HepG2 (cell line): ENCODE data around the gene DNMT3B. TPM values are rescaled to one million over a fixed set of nuclear protein-coding genes. Genes with fewer than 3 reads are reported as not detected.

ENCODE experiments used
- BHLHE40 ChIP-seq: IDR thresholded peaks from 2 replicates; pipeline ENCODE4 v1.6.1; 2011; ENCODE audit warnings: low read length, improper control_type of control experiment
- CHCHD3 ChIP-seq: sonication (generic); formaldehyde crosslinking; IDR thresholded peaks from 2 replicates; pipeline ENCODE4 v1.8.0; 2022; ENCODE audit warnings: mild to moderate bottlenecking, missing genetic modification reagents, moderate library complexity
- GATAD1 ChIP-seq: IDR thresholded peaks from 2 replicates; pipeline ENCODE4 v1.6.1; 2016; ENCODE audit warnings: missing genetic modification reagents, missing compliant biosample characterization
- KDM1A ChIP-seq: IDR thresholded peaks from 2 replicates; pipeline ENCODE4 v1.6.1; 2016; ENCODE audit warnings: missing compliant biosample characterization
- MATR3 ChIP-seq: sonication (generic); formaldehyde crosslinking; IDR thresholded peaks from 2 replicates; pipeline ENCODE4 v1.4.0; 2020; ENCODE audit warnings: missing genetic modification reagents
- RAD21 ChIP-seq: fragments of 450-650 bp; formaldehyde crosslinking; IDR thresholded peaks from 2 replicates; pipeline ENCODE4 v1.5.0; 2020; ENCODE audit warnings: mild to moderate bottlenecking
- SNAPC2 ChIP-seq: sonication (generic); formaldehyde crosslinking; IDR thresholded peaks from 2 replicates; pipeline ENCODE4 v1.8.1; 2022; ENCODE audit warnings: mild to moderate bottlenecking, missing genetic modification reagents
- TOPORS ChIP-seq: sonication (generic); formaldehyde crosslinking; IDR thresholded peaks from 2 replicates; pipeline ENCODE4 v1.8.0; 2023; ENCODE audit warnings: mild to moderate bottlenecking, missing genetic modification reagents
- U2AF2 ChIP-seq: fragments of 200-400 bp; formaldehyde crosslinking; IDR thresholded peaks from 2 replicates; pipeline ENCODE4 v1.6.1; 2017; ENCODE audit warnings: low read depth, mild to moderate bottlenecking, low read length
- ZBTB46 ChIP-seq: sonication (generic); formaldehyde crosslinking; IDR thresholded peaks from 2 replicates; pipeline ENCODE4 v1.4.0; 2020; ENCODE audit warnings: mild to moderate bottlenecking, missing genetic modification reagents, borderline replicate concordance
- ZBTB8A ChIP-seq: sonication (generic); formaldehyde crosslinking; IDR thresholded peaks from 2 replicates; pipeline ENCODE4 v1.4.0; 2020; ENCODE audit warnings: mild to moderate bottlenecking, low read depth, missing genetic modification reagents, borderline replicate concordance
- ZFP41 ChIP-seq: sonication (generic); formaldehyde crosslinking; IDR thresholded peaks from 2 replicates; pipeline ENCODE4 v1.4.0; 2020; ENCODE audit warnings: mild to moderate bottlenecking, missing genetic modification reagents, borderline replicate concordance
- ZNF546 ChIP-seq: sonication (generic); formaldehyde crosslinking; conservative IDR thresholded peaks from 2 replicates; pipeline ENCODE4 v1.8.1; 2023; ENCODE audit warnings: mild to moderate bottlenecking, missing genetic modification reagents
- ZNF598 ChIP-seq: sonication (generic); formaldehyde crosslinking; IDR thresholded peaks from 2 replicates; pipeline ENCODE4 v1.5.1; 2020; ENCODE audit warnings: mild to moderate bottlenecking, missing genetic modification reagents, borderline replicate concordance
- ZNF691 ChIP-seq: sonication (generic); formaldehyde crosslinking; IDR thresholded peaks from 2 replicates; pipeline ENCODE4 v1.4.0; 2020; ENCODE audit warnings: missing genetic modification reagents, low read depth, mild to moderate bottlenecking, borderline replicate concordance
- ZNF879 ChIP-seq: sonication (generic); formaldehyde crosslinking; IDR thresholded peaks from 2 replicates; pipeline ENCODE4 v1.8.1; 2023; ENCODE audit warnings: missing genetic modification reagents
- ZSCAN25 ChIP-seq: sonication (generic); formaldehyde crosslinking; IDR thresholded peaks from 2 replicates; pipeline ENCODE4 v1.8.0; 2022; ENCODE audit warnings: mild to moderate bottlenecking, missing genetic modification reagents
- polyA plus RNA-seq, 8 experiments: library from polyadenylated mRNA; depleted of rRNA in 3 of 8; stranded (reverse) in 7 of 8; unstranded in 1 of 8; fragments of >200 nt; fragmentation: Illumina TruSeq in 4 of 8; extraction: Trizol in 4 of 8; gene quantifications; 2 replicates each; pipeline versions ENCODE4 v1.2.1 to v1.2.3, GENCODE V29; 2011 to 2016; ENCODE audit warnings: low read depth in 4 of 8, missing spikeins in 1 of 8, mixed read lengths in 1 of 8; ENCODE audit not compliant: insufficient read depth in 1 of 8
- total RNA-seq, 5 experiments: library from RNA; depleted of rRNA; stranded (reverse); fragments of >200 nt; fragmentation: Illumina TruSeq; extraction: Trizol; gene quantifications; 2 replicates each; pipeline ENCODE4 v1.2.3, GENCODE V29; 2016; ENCODE audit warnings: low read depth in 1 of 5
- TF ChIP-seq, protein P1 (sequence below): sonication (generic); formaldehyde crosslinking; IDR thresholded peaks from 2 replicates; pipeline ENCODE4 v1.4.0; 2020; ENCODE audit warnings: mild to moderate bottlenecking, low read depth, missing genetic modification reagents
- TF ChIP-seq, protein P2 (sequence below): sonication (generic); formaldehyde crosslinking; conservative IDR thresholded peaks from 2 replicates; pipeline ENCODE4 v1.4.0; 2020; ENCODE audit warnings: missing genetic modification reagents
- TF ChIP-seq, protein P3 (sequence below): sonication (generic); formaldehyde crosslinking; IDR thresholded peaks from 2 replicates; pipeline ENCODE4 v1.8.0; 2022; ENCODE audit warnings: missing genetic modification reagents, mild to moderate bottlenecking, moderate library complexity, borderline replicate concordance

The DNMT3B gene
- total and polyA plus RNA-seq, 2 of the 13 experiments (the other 11 are each of a cell fraction or from before 2014, with no cell fraction given): 3.8 to 13.9 TPM

DNA sequence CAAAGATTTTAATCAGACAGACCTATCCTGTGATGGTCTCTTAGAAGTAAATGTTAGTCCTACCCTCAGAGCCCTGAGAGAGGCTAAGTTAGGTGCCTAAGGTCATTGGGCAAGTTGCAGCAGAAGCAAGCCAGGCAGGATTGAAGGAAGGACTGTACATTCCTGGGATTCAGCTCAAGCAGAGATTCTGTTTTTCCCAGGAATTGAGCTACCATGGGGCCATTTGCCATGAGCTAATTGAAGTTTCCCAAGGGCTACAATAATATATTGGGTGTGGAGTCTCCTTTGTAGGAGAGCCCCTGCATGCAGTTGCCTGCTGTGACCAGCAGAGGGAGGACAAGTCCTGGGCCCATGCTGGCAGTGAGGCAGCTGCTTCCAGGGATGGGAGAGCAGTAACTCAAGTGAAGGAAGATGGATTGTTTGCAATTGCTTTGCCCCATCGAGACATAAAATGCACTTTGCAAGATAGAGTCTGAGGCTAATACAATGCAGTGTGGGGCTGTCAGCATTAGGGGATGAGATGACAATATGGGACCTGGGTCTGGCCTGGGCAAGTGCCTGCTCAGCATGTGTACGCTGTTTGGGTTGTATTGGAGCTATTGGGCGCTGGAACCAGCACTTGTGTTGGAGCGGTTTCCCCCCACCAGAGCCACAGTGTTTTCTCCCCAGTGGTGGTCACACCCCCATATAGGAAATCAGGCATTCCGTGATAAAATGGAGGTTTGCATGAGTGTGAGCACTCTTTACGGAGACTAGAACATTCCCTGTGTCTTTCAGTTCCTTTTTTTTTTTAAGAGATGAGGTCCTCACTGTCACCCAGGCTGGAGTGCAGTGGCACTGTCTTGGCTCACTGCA is 27.9 kb downstream of the DNMT3B start (continued):
- 0 out of 2 replicates have a peak, but pooled peaks have one; percentile 28 for TF ChIP-seq BHLHE40
- no peak for TF ChIP-seq ZFP41 (CRISPR knock-in tag)
- TF ChIP-seq U2AF2: no peak
- no peak for TF ChIP-seq ZNF598 (CRISPR knock-in tag)
- TF ChIP-seq ZBTB46 (CRISPR knock-in tag): no peak
- TF ChIP-seq RAD21 (CRISPR knock-in tag): peak; percentile 94
- TF ChIP-seq, protein P1, sequence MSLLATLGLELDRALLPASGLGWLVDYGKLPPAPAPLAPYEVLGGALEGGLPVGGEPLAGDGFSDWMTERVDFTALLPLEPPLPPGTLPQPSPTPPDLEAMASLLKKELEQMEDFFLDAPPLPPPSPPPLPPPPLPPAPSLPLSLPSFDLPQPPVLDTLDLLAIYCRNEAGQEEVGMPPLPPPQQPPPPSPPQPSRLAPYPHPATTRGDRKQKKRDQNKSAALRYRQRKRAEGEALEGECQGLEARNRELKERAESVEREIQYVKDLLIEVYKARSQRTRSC: no peak
- no peak for TF ChIP-seq ZNF546 (CRISPR knock-in tag)
- TF ChIP-seq, protein P2, sequence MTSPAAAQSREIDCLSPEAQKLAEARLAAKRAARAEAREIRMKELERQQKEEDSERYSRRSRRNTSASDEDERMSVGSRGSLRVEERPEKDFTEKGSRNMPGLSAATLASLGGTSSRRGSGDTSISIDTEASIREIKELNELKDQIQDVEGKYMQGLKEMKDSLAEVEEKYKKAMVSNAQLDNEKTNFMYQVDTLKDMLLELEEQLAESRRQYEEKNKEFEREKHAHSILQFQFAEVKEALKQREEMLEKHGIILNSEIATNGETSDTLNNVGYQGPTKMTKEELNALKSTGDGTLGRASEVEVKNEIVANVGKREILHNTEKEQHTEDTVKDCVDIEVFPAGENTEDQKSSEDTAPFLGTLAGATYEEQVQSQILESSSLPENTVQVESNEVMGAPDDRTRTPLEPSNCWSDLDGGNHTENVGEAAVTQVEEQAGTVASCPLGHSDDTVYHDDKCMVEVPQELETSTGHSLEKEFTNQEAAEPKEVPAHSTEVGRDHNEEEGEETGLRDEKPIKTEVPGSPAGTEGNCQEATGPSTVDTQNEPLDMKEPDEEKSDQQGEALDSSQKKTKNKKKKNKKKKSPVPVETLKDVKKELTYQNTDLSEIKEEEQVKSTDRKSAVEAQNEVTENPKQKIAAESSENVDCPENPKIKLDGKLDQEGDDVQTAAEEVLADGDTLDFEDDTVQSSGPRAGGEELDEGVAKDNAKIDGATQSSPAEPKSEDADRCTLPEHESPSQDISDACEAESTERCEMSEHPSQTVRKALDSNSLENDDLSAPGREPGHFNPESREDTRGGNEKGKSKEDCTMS: no peak
- no peak for TF ChIP-seq ZSCAN25 (CRISPR knock-in tag)
- no peak for TF ChIP-seq CHCHD3 (CRISPR knock-in tag)
- no peak for TF ChIP-seq SNAPC2
- no peak for TF ChIP-seq KDM1A
- TF ChIP-seq ZNF691 (CRISPR knock-in tag): no peak; the same call in 1 of the 2 replicates
- TF ChIP-seq ZNF879 (CRISPR knock-in tag): no peak
- TF ChIP-seq TOPORS (CRISPR knock-in tag): no peak
- no peak for TF ChIP-seq GATAD1 (CRISPR knock-in tag)
- no peak for TF ChIP-seq ZBTB8A (CRISPR knock-in tag)
- TF ChIP-seq, protein P3, sequence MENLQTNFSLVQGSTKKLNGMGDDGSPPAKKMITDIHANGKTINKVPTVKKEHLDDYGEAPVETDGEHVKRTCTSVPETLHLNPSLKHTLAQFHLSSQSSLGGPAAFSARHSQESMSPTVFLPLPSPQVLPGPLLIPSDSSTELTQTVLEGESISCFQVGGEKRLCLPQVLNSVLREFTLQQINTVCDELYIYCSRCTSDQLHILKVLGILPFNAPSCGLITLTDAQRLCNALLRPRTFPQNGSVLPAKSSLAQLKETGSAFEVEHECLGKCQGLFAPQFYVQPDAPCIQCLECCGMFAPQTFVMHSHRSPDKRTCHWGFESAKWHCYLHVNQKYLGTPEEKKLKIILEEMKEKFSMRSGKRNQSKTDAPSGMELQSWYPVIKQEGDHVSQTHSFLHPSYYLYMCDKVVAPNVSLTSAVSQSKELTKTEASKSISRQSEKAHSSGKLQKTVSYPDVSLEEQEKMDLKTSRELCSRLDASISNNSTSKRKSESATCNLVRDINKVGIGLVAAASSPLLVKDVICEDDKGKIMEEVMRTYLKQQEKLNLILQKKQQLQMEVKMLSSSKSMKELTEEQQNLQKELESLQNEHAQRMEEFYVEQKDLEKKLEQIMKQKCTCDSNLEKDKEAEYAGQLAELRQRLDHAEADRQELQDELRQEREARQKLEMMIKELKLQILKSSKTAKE (CRISPR knock-in tag): no peak
- no peak for TF ChIP-seq MATR3 (CRISPR knock-in tag)
